Ovary (tissue), 3 donors: Measurements from ENCODE around the gene ZNF212.

Experiments used
- CTCF ChIP-seq, 3 donors: fragments of 450-650 bp in 2 of 3; fragments of 200-600 bp in 1 of 3; IDR thresholded peaks; one replicate each; pipeline versions ENCODE4 v1.5.1 to v1.8.0; 2016 to 2022; ENCODE audit warnings: antibody characterized with exemption in 3 of 3, mild to moderate bottlenecking in 1 of 3
- EP300 ChIP-seq: sonication (generic); formaldehyde crosslinking; IDR thresholded peaks from one replicate; pipeline ENCODE4 v1.6.1; 2017; ENCODE audit warnings: antibody characterized with exemption
- POLR2A ChIP-seq: fragments of 450-650 bp; IDR thresholded peaks from one replicate; pipeline ENCODE4 v1.6.1; 2017; ENCODE audit warnings: antibody characterized with exemption, mild to moderate bottlenecking, moderate library complexity
- donor health status: DM: no; HTN: no; CAD: no.

- TF ChIP-seq CTCF (IDR thresholded peaks at IDR 0.05): no peak
- TF ChIP-seq POLR2A: no peak
- no peak for TF ChIP-seq EP300
Observed at GRCh38 chr7:149210551-149210950, 28.9 kb upstream of the ZNF212 start.
